GM19193 (cell line): ENCODE measurements around the gene KCTD18.

ENCODE experiments used
- POLR2A ChIP-seq: IDR thresholded peaks from 4 replicates; pipeline ENCODE4 v1.6.1; 2011; ENCODE audit not compliant: insufficient read depth, insufficient read length; ENCODE audit errors: extremely low read depth

Gene KCTD18

GRCh38 chr2:200509612-200510433 lies at the start of gene KCTD18:
TSS of gene KCTD18 (minus strand) at chr2:200510068. CDS start at chr2:200507016, 3,052 bp downstream.
- peak; percentile 87 for TF ChIP-seq POLR2A

DNA sequence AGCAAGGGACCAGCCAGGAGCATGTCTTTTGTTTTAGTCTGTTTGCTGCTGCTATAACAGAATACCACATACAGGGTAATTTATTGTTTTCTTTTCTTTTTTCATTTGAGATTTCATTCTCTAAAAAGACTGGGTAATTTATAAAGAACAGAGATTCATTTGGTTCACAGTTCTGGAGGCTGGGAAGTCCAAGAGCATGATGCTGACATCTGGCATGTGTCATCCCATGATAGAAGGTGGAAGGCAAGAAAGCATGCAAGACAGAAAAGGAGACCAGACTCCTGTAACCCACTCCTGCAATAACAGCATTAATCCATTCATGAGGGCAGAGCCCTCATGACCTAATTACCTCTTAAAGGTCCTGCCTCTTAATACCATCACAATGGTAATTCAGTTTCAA lies 30.9 kb upstream of the KCTD18 start:
- no peak for TF ChIP-seq POLR2A

- TF ChIP-seq POLR2A: no peak
Observed at GRCh38 chr2:200538139-200538538, 28.3 kb upstream of the KCTD18 start.

DNA sequence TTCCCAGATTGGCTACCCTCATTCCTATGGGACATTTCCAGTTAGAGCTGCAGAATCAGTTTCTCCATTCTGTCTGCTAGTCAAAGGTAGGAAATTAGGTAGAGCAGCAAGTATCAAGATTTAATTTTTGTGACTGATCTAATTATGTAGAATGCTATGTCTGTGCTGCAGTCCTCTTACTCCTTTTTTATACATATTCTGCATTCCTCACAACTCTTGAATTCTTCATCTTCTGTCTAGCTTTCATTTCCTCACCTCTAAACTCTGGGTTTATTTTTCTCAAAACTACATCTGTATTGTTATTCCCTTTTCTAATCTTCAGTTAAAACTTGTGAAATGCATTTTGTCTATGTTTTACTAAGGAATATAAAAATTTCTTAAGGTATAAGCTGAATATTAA lies 24.7 kb upstream of the KCTD18 start:
- TF ChIP-seq POLR2A: no peak

DNA sequence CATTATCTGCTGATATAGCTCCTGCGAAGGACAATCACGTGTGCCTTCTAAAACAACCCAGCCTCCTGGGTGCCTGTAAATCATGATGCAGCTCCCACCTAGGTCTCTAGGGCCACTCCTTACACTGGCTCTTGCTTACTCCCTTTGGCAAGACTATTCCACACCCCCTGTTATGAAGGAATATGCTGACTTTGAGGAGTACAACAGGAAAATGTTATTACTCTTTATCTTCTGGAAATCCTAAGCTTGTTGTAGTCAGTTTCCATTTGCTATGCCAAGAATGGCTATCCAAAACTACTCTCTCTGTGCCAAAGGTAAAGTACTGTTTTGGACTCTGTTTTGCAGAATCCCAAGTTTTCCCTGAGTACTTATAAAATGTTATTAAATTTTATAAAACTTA lies 23.9 kb upstream of the KCTD18 start:
- no peak for TF ChIP-seq POLR2A

- no peak for TF ChIP-seq POLR2A
Observed at GRCh38 chr2:200528228-200528627, 18.4 kb upstream of the KCTD18 start.

GRCh38 chr2:200525882-200526651 lies 16.2 kb upstream of the KCTD18 start, which contains the start of gene SGO2:
TSS of gene SGO2 (plus strand) at chr2:200526207. CDS start at chr2:200532976, 6,769 bp downstream.
- peak; percentile 87 for TF ChIP-seq POLR2A

- no peak for TF ChIP-seq POLR2A
Observed at GRCh38 chr2:200525551-200525881, 15.6 kb upstream of the KCTD18 start.

GRCh38 chr2:200525066-200525465 lies 15.2 kb upstream of the KCTD18 start:
- no peak for TF ChIP-seq POLR2A

DNA sequence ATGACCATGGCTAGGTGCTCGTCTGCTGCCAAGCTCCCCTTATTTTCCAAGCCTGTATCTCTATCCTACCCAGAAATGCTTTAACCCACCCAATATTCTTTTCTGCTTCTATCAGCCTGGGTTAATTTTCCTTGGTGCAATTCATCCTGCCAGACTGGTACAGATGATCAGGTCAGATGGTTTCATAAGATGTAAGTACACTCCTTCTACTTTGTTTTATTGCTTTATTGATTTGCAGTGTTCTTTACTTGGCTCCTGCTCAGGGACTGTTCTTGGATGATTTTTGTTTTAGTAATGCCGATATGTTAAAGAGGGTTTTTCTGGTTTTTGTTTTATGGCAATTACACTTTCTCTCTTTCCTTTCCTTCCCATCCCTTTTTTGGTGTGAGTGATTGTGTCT lies 13.7 kb upstream of the KCTD18 start:
- no peak for TF ChIP-seq POLR2A

DNA sequence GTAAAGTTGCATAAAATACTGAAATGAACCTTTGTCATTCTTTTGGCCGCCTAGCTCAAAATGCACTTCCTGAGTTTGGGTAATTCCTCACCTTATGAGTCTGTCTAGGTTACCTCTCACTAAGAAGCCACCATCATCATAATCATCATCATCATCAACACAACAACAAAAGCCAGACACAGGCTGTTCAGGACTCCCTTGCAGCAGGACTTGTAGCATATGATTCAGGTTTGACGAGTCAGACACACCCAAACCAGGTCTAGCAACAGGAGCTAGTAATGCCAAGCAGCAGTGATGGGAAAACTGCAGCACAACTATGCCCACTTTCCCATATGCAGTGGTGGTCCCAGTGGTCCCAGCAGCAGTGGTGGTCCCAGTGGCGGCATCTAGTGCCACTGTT lies 13.3 kb upstream of the KCTD18 start:
- no peak for TF ChIP-seq POLR2A

- TF ChIP-seq POLR2A: no peak
Observed at GRCh38 chr2:200515155-200515554, 5.3 kb upstream of the KCTD18 start.

GRCh38 chr2:200509235-200509611 lies 645 bp downstream of the KCTD18 start:
- no peak for TF ChIP-seq POLR2A

- no peak for TF ChIP-seq POLR2A
Observed at GRCh38 chr2:200507179-200507578, 2.7 kb downstream of the KCTD18 start.

DNA sequence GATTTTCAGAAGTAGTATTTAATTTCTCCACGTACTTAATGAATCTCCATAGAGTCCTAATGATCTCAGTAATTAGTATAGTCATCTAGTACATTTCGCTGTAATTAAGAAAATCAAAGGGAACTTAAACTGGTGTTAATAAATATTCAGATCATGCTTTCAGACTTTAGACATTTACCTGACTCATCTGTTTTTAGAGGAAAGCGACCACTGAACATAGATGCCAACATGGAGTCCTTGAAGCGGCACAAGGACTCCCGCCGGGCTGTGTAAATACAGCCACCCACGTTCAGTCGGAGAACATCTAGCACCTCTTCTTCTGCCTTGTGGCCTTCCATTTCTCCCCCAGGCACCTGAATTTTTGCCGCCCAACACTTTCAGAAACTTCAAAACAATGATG lies 3.2 kb downstream of the KCTD18 start:
- no peak for TF ChIP-seq POLR2A

- TF ChIP-seq POLR2A: no peak
Observed at GRCh38 chr2:200502196-200502595, 7.7 kb downstream of the KCTD18 start.

GRCh38 chr2:200498402-200499162 lies 11.3 kb downstream of the KCTD18 start:
- no peak for TF ChIP-seq POLR2A
